Lung (tissue), 12 donors: ENCODE results near the gene NPPB. TPM values are rescaled to one million over a fixed set of nuclear protein-coding genes. Genes with fewer than 3 reads are reported as not detected.
"Not testable (repeated sequence)": the region's sequence is repeated elsewhere in the genome, so short reads cannot be mapped to it uniquely, and the experiment has no call there.

ENCODE experiments used
- ATAC-seq: fragments of 200-7000 bp; cut with Tn5 transposase; one replicate; pipeline ENCODE4 v1.9.1; 2020; ENCODE audit warnings: moderate number of reproducible peaks; ENCODE audit not compliant: insufficient read depth, low FRiP score
- DNase-seq, 3 donors: peaks; one replicate each; pipeline ENCODE4 v3.0.0-alpha.2; 2013 to 2017
- H3K27ac ChIP-seq, 2 donors: one replicate each; pipeline ENCODE4 v1.5.1; 2013; ENCODE audit warnings: mild to moderate bottlenecking in 2 of 2, moderate library complexity in 2 of 2, control low read depth in 1 of 2, inconsistent platforms in 1 of 2, low read depth in 1 of 2, low read length in 1 of 2
- H3K27me3 ChIP-seq, 3 donors: one replicate each; pipeline ENCODE4 v1.5.1; 2013; ENCODE audit warnings: low read length in 2 of 3; ENCODE audit not compliant: control insufficient read depth in 3 of 3, insufficient read depth in 3 of 3
- H3K36me3 ChIP-seq, 4 donors: one replicate each; pipeline ENCODE4 v1.5.1; 2013; ENCODE audit warnings: low read length in 4 of 4, mild to moderate bottlenecking in 1 of 4, moderate library complexity in 1 of 4; ENCODE audit not compliant: control insufficient read depth in 4 of 4, insufficient read depth in 4 of 4
- H3K4me1 ChIP-seq, 5 donors: one replicate each; pipeline ENCODE4 v1.5.1; 2013; ENCODE audit warnings: low read length in 5 of 5, mild to moderate bottlenecking in 2 of 5, moderate library complexity in 1 of 5; ENCODE audit not compliant: control insufficient read depth in 5 of 5, insufficient read depth in 5 of 5
- H3K4me3 ChIP-seq: one replicate; pipeline ENCODE4 v1.5.1; 2013; ENCODE audit warnings: mild to moderate bottlenecking, control low read depth, moderate library complexity
- H3K9ac ChIP-seq, 2 donors: one replicate each; pipeline ENCODE4 v1.5.1; 2013; ENCODE audit warnings: low read length in 2 of 2, control low read depth in 1 of 2; ENCODE audit not compliant: insufficient read depth in 1 of 2
- H3K9me3 ChIP-seq, 4 donors: one replicate each; pipeline ENCODE4 v1.5.1; 2013; ENCODE audit warnings: low read length in 3 of 4, mild to moderate bottlenecking in 1 of 4, moderate library complexity in 1 of 4; ENCODE audit not compliant: control insufficient read depth in 4 of 4, insufficient read depth in 3 of 4
- WGBS, 2 donors: extraction: QIAGEN DNeasy Blood & Tissue Kit; methylation state at CpG; one replicate each; pipeline ENCODE4 v1.1.7; 2013; 5-methylcytosine and 5-hydroxymethylcytosine counted together
- polyA plus RNA-seq, 2 donors: library from polyadenylated mRNA; stranded (reverse); fragments of 200-250 nt; gene quantifications; one replicate each; pipeline ENCODE4 v1.2.1, GENCODE V29; 2013
- total RNA-seq, 2 donors: library from RNA; depleted of rRNA in 1 of 2; stranded (reverse); fragments of >200 nt in 1 of 2; gene quantifications; one replicate each; pipeline ENCODE4 v1.2.1, GENCODE V29; 2014 to 2021
- TF ChIP-seq, protein P1 (sequence below): IDR thresholded peaks from 2 replicates; pipeline ENCODE4 v1.5.1; 2012; ENCODE audit warnings: mild to moderate bottlenecking; ENCODE audit errors: control extremely low read depth, extremely low read depth
- donor health status: control.
- donor health status: control.
- donor health status: Bipolar disorder and iron deficiency.
- donor health status: healthy.
- donor health status: DM: yes; HTN: yes; CAD: no.

NPPB gene
- total and polyA plus RNA-seq, 4 donors = 0.45 to 3.6 (median 1.1) TPM; not detected in 1

DNA sequence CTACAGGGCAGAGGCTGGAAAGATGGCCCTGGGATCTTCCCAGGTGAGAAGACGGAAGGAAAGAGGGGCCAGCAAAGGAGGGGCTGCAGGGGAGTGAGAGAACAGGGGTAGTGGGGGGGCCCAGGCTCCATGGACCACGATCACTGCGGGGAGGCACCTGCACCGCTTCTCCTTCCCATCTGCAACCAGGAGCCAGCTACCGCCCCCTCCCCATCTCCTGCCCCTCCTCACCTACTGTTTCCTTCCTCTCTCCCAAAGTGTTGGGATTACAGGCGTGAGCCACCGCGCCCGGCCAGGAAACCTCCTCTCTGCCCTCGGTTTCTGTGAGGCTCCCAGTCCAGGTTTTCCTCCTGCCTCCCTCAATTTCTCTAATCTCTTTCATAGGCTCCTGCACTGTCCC, 48.1 kb upstream of the NPPB start:
- 71 to 74% methylated on average over 9 to 10 of the region's 10 CpGs for WGBS, 2 donors
- H3K9ac ChIP-seq = no peak overlapping the region
- TF ChIP-seq, protein P1, sequence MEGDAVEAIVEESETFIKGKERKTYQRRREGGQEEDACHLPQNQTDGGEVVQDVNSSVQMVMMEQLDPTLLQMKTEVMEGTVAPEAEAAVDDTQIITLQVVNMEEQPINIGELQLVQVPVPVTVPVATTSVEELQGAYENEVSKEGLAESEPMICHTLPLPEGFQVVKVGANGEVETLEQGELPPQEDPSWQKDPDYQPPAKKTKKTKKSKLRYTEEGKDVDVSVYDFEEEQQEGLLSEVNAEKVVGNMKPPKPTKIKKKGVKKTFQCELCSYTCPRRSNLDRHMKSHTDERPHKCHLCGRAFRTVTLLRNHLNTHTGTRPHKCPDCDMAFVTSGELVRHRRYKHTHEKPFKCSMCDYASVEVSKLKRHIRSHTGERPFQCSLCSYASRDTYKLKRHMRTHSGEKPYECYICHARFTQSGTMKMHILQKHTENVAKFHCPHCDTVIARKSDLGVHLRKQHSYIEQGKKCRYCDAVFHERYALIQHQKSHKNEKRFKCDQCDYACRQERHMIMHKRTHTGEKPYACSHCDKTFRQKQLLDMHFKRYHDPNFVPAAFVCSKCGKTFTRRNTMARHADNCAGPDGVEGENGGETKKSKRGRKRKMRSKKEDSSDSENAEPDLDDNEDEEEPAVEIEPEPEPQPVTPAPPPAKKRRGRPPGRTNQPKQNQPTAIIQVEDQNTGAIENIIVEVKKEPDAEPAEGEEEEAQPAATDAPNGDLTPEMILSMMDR = no peak
- H3K27me3 ChIP-seq = no peaks in the 10 kb centered on the region
- H3K36me3 ChIP-seq = no peaks in the 10 kb centered on the region
- no peak for ATAC-seq
- no peaks in the 10 kb centered on the region for H3K9me3 ChIP-seq
- DNase-seq = no peak
- H3K4me1 ChIP-seq = no peaks in the 10 kb centered on the region
- no peak overlapping the region for H3K4me3 ChIP-seq
- no peak overlapping the region for H3K27ac ChIP-seq

DNA sequence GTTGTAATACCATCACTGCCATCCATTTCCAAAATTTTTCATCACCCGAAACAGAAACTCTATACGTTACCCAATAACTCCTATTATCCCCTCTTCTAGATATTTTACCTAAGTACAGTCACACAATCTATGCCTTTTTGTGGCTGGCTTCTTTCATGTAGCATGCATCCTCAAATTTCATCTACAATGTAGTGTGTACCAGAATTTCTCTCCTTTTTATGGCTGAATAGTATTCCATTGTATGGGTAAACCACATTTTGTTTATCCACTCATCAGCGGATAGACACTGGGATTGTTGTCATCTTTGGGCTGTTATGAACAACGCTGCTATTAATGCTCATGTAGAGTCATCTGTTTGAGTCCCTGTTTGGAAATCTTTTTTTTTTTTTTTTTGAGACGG, 46.2 kb upstream of the NPPB start:
- no peak for ATAC-seq
- Histone ChIP-seq H3K4me3 (no peak overlapping the region), H3K4me1 (no peaks in the 10 kb centered on the region), H3K9ac (no peak overlapping the region), H3K27ac (no peak overlapping the region), H3K27me3 (peaks cover 0 to 5% (median 0%) of the 10 kb centered on the region in 3 donors), H3K9me3 (no peaks in the 10 kb centered on the region), H3K36me3 (no peaks in the 10 kb centered on the region)
- TF ChIP-seq, protein P1 = no peak
- WGBS, 2 donors = 95 to 97% methylated on average over 5 of the region's 5 CpGs
- no peak for DNase-seq

DNA sequence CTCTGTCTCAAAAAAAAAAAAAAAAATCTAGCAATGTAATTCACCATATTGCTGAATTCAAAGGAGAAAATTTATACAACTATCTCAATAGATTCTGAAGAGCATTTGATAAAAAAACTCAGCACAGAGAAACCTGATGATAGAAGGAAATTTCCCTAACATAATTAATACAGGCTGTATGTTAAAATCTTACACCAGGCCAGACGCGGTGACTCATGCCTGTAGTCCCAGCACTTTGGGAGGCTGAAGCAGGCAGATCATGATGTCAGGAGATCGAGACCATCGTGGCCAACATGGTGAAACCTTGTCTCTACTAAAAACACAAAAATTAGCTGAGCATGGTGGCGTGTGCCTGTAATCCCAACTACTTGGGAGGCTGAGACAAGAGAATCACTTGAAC, 45.4 kb upstream of the NPPB start:
- WGBS, 2 donors = 91 to 95% methylated on average over 5 of the region's 5 CpGs
- H3K4me3 ChIP-seq, H3K9me3 ChIP-seq: not testable (repeated sequence)

DNA sequence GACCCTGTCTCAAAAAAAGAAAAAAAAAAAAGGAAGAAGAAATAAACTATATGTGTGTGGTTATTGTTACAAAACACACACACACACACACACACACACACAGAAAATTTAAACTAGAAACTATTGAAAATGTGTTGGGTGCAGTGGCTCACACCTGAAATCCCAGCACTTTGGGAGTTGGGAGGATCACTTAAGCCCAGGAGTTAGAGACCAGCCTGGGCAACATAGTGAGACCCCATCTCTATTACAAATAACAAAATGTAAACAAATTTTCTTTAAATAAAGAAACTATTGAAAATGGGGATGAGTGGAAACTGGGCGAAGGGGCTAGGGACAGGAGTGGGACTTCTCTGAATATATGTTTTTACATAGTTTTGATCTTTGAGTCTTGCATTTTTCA, 44.5 kb upstream of the NPPB start:
- TF ChIP-seq, protein P1 = no peak
- no peaks in the 10 kb centered on the region for H3K36me3 ChIP-seq
- no peak overlapping the region for H3K4me3 ChIP-seq
- ATAC-seq (no peak), DNase-seq (no peak)
- no peak overlapping the region for H3K27ac ChIP-seq
- peaks cover 0 to 11% (median 11%) of the 10 kb centered on the region in 3 donors for H3K27me3 ChIP-seq
- 96 to 98% methylated on average over 1 of the region's 1 CpG for WGBS, 2 donors
- H3K9ac ChIP-seq = no peak overlapping the region
- H3K9me3 ChIP-seq = no peaks in the 10 kb centered on the region
- no peaks in the 10 kb centered on the region for H3K4me1 ChIP-seq

More for the DNA sequence above, 45.4 kb upstream of the NPPB start:
- not testable (repeated sequence) for H3K4me1 ChIP-seq, DNase-seq, H3K36me3 ChIP-seq, H3K27me3 ChIP-seq, H3K27ac ChIP-seq, ATAC-seq, H3K9ac ChIP-seq

DNA sequence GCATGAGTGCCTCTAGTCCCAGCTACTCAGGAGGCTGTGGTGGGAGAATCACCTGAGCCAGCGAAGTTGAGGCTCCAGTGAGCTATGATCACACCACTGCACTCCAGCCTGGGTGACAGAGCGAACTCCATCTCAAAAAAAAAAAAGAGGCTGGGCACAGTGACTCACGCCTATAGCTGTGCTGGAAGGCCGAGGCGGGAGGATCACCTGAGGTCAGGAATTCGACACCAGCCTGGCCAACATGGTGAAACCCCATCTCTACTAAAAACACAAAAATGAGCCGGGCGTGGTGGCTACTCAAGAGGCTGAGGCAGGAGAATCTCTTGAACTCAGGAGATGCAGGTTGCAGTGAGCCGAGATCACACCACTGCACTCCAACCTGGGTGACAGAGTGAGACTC, 42.7 kb upstream of the NPPB start:
- not testable (repeated sequence) for H3K4me1 ChIP-seq, H3K9ac ChIP-seq, H3K9me3 ChIP-seq, H3K27ac ChIP-seq, DNase-seq, ATAC-seq, H3K4me3 ChIP-seq, H3K36me3 ChIP-seq
- H3K27me3 ChIP-seq = peaks cover 0 to 19% (median 17%) of the 10 kb centered on the region in 3 donors
- WGBS, 2 donors = 67 to 74% methylated on average over 9 of the region's 9 CpGs
